HepG2 (cell line): ENCODE data around the gene BCAS3. TPM values are rescaled to one million over a fixed set of nuclear protein-coding genes. Genes with fewer than 3 reads are reported as not detected.

Experiments
- CBX2 ChIP-seq, 2 experiments: fragments of 200-600 bp in 1 of 2; sonication (generic); formaldehyde crosslinking in 1 of 2; IDR thresholded peaks; 2 replicates each; pipeline versions ENCODE4 v1.7.0 to v1.8.1; 2018 to 2022; ENCODE audit warnings: low read depth in 2 of 2, low read length in 1 of 2, mild to moderate bottlenecking in 1 of 2, missing genetic modification reagents in 1 of 2
- FOXO1 ChIP-seq: sonication (generic); formaldehyde crosslinking; IDR thresholded peaks from 2 replicates; pipeline ENCODE4 v1.4.0; 2020; ENCODE audit warnings: missing genetic modification reagents
- MEIS1 ChIP-seq: sonication (generic); formaldehyde crosslinking; IDR thresholded peaks from 2 replicates; pipeline ENCODE4 v1.9.0; 2021; ENCODE audit warnings: mild to moderate bottlenecking, missing genetic modification reagents, moderate library complexity, borderline replicate concordance
- MYPOP ChIP-seq: sonication (generic); formaldehyde crosslinking; IDR thresholded peaks from 2 replicates; pipeline ENCODE4 v1.8.1; 2023; ENCODE audit warnings: mild to moderate bottlenecking, moderate library complexity, missing genetic modification reagents
- NFYC ChIP-seq: IDR thresholded peaks from 2 replicates; pipeline ENCODE4 v1.6.1; 2016; ENCODE audit warnings: missing genetic modification reagents, missing compliant biosample characterization
- PAXIP1 ChIP-seq: sonication (generic); formaldehyde crosslinking; conservative IDR thresholded peaks from 2 replicates; pipeline ENCODE4 v1.4.0; 2020; ENCODE audit warnings: mild to moderate bottlenecking, missing genetic modification reagents, moderate library complexity
- SAFB2 ChIP-seq: sonication (generic); formaldehyde crosslinking; IDR thresholded peaks from 2 replicates; pipeline ENCODE4 v1.5.1; 2020; ENCODE audit warnings: missing genetic modification reagents, low read depth, mild to moderate bottlenecking, borderline replicate concordance
- SIN3A ChIP-seq: IDR thresholded peaks from 2 replicates; pipeline ENCODE4 v1.6.1; 2011; ENCODE audit warnings: low read depth, mild to moderate bottlenecking, control low read depth, low read length, borderline replicate concordance
- SKI ChIP-seq: fragments of 450-650 bp; IDR thresholded peaks from one replicate; pipeline ENCODE4 v1.6.1; 2018; ENCODE audit warnings: mild to moderate bottlenecking; ENCODE audit not compliant: partially characterized antibody
- TAF1 ChIP-seq: sonication (generic); formaldehyde crosslinking; IDR thresholded peaks from 2 replicates; pipeline ENCODE4 v1.4.0; 2020; ENCODE audit warnings: missing genetic modification reagents
- TBP ChIP-seq: sonication (generic); formaldehyde crosslinking; IDR thresholded peaks from 2 replicates; pipeline ENCODE4 v1.5.0; 2020; ENCODE audit warnings: missing genetic modification reagents
- TCF7L2 ChIP-seq: IDR thresholded peaks from 2 replicates; pipeline ENCODE4 v1.6.1; 2011; ENCODE audit warnings: mild to moderate bottlenecking, low read depth, low read length, moderate library complexity
- ZHX1 ChIP-seq: sonication (generic); formaldehyde crosslinking; IDR thresholded peaks from 2 replicates; pipeline ENCODE4 v1.8.1; 2022; ENCODE audit warnings: low read depth, mild to moderate bottlenecking, missing genetic modification reagents
- ZNF136 ChIP-seq: sonication (generic); formaldehyde crosslinking; IDR thresholded peaks from 2 replicates; pipeline ENCODE4 v1.8.1; 2022; ENCODE audit warnings: low read depth, mild to moderate bottlenecking, moderate library complexity, missing genetic modification reagents
- ZNF33B ChIP-seq: sonication (generic); formaldehyde crosslinking; IDR thresholded peaks from 2 replicates; pipeline ENCODE4 v1.5.1; 2020; ENCODE audit warnings: mild to moderate bottlenecking, missing genetic modification reagents
- ZNF660 ChIP-seq: sonication (generic); formaldehyde crosslinking; IDR thresholded peaks from 2 replicates; pipeline ENCODE4 v1.5.1; 2020; ENCODE audit warnings: mild to moderate bottlenecking, low read depth, missing genetic modification reagents, borderline replicate concordance
- ZNF703 ChIP-seq: sonication (generic); formaldehyde crosslinking; IDR thresholded peaks from 2 replicates; pipeline ENCODE4 v1.5.1; 2020; ENCODE audit warnings: missing genetic modification reagents, mild to moderate bottlenecking, moderate library complexity, borderline replicate concordance
- ZNF737 ChIP-seq: sonication (generic); formaldehyde crosslinking; IDR thresholded peaks from 2 replicates; pipeline ENCODE4 v1.5.0; 2020; ENCODE audit warnings: missing genetic modification reagents, mild to moderate bottlenecking, borderline replicate concordance
- ZNF770 ChIP-seq: sonication (generic); formaldehyde crosslinking; IDR thresholded peaks from 2 replicates; pipeline ENCODE4 v1.5.0; 2020; ENCODE audit warnings: mild to moderate bottlenecking, missing genetic modification reagents
- polyA plus RNA-seq, 8 experiments: library from polyadenylated mRNA; depleted of rRNA in 3 of 8; stranded (reverse) in 7 of 8; unstranded in 1 of 8; fragments of >200 nt; fragmentation: Illumina TruSeq in 4 of 8; extraction: Trizol in 4 of 8; gene quantifications; 2 replicates each; pipeline versions ENCODE4 v1.2.1 to v1.2.3, GENCODE V29; 2011 to 2016; ENCODE audit warnings: low read depth in 4 of 8, missing spikeins in 1 of 8, mixed read lengths in 1 of 8; ENCODE audit not compliant: insufficient read depth in 1 of 8
- total RNA-seq, 5 experiments: library from RNA; depleted of rRNA; stranded (reverse); fragments of >200 nt; fragmentation: Illumina TruSeq; extraction: Trizol; gene quantifications; 2 replicates each; pipeline ENCODE4 v1.2.3, GENCODE V29; 2016; ENCODE audit warnings: low read depth in 1 of 5

The BCAS3 gene
- total and polyA plus RNA-seq, 2 of the 13 experiments (the other 11 are each of a cell fraction or from before 2014, with no cell fraction given), result 10.7 to 11.2 TPM

DNA sequence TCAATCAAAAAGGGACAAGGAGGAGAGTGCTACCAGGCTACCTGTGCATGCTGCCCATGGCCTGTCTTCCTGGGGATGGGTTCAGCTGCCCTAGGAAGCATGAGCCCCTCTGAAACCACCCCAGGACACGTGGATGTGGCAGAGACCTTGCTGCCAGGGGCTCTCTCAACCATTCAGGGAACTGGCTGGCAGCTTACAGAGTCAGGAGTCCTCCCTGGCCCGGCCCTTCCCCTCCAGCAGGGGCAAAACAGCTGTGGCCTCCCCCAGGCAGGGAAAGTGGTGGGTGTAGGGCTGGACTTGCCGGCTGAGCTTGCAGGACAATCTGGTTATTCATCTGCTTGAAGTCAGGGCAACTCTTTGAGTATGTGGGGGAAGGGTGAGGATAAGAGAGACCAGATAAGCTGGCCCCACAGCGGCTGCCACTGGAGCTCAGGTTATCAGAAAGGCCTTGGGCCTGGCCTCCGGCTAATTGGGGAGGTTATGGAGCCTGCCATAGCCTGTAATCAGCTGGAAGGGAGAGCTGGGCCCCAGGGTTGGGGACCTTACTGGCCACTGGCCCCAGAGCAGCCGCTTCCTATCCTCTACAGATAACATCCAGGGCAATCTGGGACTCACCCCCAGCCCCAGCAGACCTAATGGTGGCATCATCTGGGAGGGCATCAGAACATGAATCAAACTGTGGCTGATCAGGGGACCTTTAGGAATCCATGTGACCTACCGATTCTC lies 716.4 kb downstream of the BCAS3 start (continued):
- TF ChIP-seq MEIS1 (CRISPR knock-in tag), result peak; percentile 78; the same call in 1 of the 2 replicates
- TF ChIP-seq ZNF703 (CRISPR knock-in tag), result no peak
- no peak for TF ChIP-seq ZNF136 (CRISPR knock-in tag)
- peak; percentile 51; the same call in 1 of the 2 replicates for TF ChIP-seq TAF1 (CRISPR knock-in tag)
- no peak for TF ChIP-seq ZNF33B (CRISPR knock-in tag)
- TF ChIP-seq NFYC (CRISPR knock-in tag), result no peak
- peak; percentile 44; the same call in 1 of the 2 replicates for TF ChIP-seq MYPOP
- TF ChIP-seq SAFB2, result 0 out of 2 replicates have a peak, but pooled peaks have one; percentile 3
- TF ChIP-seq ZHX1 (CRISPR knock-in tag), result 0 out of 2 replicates have a peak, but pooled peaks have one; percentile 17
- no peak for TF ChIP-seq TBP
- TF ChIP-seq FOXO1 (CRISPR knock-in tag), result 0 out of 2 replicates have a peak, but pooled peaks have one; percentile 51
- TF ChIP-seq PAXIP1 (CRISPR knock-in tag), result peak; percentile 85
- no peak for TF ChIP-seq TCF7L2
- TF ChIP-seq SKI, result no peak
- no peak for TF ChIP-seq CBX2 (IDR thresholded peaks at IDR 0.05; ENCODE audit: low read depth, low read length)
- TF ChIP-seq CBX2 (CRISPR knock-in tag; IDR thresholded peaks at IDR 0.05; ENCODE audit: low read depth), result no peak
- TF ChIP-seq SIN3A, result no peak
- TF ChIP-seq ZNF770, result peak; percentile 81
- no peak for TF ChIP-seq ZNF660 (CRISPR knock-in tag)
- TF ChIP-seq ZNF737, result no peak
